ENCODE measurements around the gene ZMIZ1.

ZMIZ1 gene

DNA sequence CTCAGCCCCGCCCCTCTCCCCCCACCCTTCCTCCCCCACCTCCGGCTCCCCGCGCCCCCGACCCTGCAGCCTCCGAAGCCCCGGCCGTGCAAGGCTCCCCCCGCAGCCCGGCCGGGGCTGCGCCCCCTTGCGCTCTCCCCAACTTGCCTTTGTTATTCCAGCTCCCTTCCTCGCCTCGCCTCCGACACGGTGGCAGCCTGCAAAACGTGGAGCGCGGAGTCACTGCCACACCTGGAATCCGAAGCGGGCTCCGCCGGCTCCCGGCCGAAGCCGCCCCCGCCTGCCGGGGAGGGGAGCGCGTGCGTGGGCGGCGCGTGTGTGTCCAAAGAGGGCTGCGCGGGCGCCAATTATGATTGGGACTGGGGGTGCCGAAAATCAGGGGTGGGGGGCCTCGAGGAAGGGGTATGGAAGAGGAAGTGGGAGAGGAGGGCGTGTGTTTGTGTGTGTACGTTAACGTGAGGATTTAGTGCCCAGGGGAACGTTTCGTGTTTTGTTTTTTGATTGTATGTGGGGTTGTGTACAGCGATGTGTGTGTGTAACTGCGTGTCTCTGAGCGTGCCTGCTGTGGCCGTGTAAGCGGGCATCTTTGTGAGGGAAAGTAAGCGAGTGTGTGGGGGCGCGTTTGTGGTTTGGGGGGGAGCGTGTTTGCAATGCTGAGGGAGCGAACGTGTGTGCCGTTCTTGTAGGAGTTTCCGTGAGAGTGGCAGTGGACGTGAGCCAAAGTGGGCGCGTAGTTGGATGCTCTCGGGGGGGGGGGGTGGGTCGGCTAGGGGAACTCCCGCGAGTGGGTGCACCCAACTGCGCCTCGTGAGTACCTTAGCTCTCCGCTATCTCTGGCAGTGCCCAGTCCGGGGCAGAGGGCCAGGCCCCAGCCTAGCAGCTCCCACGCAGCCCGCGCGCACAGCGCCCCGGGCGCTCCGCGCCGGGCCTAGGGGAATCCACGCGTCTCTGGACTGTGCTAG lies 1.2 kb upstream of the ZMIZ1 start:
- DNase-seq = peak; percentile 69

DNA sequence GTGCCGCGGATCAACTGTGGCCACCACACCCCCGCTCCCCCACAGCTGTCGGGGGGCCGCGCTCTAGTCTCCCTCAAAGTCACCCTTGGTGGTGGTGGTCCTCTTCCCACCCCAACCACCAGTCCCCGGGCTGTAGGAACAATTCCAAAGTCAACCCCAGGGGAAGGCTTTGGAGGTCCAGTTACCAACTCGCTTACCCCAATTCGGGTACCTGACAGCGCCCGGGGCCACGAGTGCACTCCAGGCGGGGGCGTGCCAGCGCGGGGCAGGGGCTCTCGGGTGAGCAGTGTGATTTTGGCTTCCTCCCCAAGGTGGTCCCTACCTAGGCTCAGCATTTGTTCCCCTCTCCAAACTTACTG lies 584 bp upstream of the ZMIZ1 start:
- no peak for DNase-seq

DNA sequence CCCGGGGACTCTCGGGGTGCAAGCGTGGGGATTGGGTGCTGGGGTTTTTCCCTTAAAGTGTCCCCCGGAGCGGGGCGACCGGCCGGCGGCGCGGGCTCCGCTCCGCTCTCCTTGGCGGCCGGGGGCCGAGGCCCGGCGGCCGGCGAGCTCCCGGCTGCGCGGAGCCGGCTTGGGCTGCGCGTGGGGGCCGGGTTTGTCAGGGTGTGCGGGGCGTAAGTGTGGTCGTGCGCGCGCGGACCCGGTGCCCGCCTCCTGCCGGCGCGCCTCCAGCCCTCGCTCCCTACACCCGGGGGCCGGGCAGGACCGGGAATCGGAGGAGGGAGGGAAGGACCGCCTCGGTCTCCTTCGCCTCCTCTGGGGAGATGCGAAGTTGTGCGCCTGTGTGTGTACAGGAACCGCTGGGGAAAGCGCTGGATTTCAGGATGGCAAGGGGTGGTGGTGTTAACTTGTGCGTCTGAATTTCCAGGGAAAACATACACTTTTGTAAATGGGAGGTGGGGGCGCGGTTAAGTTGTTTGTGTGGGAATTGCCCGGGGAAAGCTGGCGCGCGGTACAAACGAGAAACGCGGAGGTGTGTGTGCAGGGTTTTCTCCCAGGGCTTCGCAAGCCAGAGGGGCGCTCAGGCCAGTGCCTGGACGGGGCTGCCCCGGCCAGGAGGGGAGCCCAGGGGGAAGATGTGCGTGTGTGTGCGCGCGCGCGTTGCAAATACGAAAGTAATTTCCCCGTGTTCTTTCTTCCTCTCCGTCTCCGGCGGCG lies 737 bp downstream of the ZMIZ1 start:
- peak; percentile 61 for DNase-seq

DNA sequence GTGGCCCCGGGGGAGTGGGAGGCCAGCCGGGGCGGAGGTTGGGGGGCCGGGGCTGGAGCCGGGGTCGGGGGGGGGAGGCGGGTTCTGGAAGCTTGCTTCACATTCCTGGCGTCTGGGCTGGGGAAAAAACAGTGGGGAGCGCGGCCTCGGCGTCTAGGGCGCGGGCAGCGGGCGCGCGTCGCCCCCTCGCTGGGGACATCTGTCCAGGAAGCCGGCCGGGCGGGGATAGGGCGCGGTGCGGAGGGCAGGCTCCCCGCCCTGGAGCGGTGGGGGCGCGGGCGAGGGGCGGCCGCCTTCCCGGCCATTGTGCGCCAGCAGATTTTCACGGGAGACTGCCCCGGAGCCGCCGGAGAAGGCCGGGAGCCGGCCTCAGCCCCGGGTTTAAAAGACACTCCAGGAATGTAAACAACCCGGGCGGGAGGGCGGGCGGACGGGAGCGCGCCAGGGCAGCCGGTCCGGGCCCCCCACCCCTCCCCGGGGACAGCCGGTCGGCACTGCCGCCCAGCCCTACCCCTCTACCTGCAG lies 1.4 kb downstream of the ZMIZ1 start:
- DNase-seq = no peak

DNA sequence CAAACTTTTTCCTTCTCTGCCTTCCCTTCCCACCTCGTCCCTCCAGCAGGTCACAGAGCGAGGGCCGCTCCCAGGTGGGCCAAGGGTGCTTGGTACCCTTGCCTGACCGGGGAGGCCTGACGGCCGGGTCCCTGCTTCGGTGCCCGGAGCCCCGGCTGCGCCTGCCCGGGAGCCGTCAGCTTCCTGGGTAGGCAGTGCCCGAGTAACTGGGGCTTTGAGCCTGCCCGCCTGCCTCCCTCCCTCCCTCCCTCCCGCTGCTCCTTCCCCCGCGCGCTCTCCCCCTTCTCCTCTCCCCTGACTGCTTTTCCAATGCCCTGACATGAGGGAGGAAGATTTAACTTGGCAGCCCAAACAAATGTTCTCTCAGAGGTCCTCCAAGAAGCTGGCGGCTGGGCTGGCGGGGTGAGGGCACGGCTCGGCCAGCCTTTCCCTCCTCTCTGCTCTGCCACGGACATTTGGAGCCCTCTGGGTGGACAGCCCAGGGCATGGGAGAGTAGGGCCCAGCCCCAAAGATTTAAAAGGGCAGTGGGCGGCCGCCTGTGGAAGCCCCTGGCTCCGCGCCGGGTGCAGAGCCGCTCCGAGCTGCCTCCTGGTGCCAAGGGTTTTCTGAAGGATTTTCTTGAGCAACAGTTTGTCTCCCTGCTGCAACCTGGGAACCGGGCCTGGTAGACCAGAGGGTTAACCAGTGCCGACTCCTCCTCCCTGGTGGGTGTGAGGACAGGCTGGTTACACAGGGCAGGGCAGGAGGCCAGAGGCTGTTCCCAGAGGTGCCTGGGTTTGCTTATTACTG lies 2.0 kb downstream of the ZMIZ1 start:
- DNase-seq = peak; percentile 44

DNA sequence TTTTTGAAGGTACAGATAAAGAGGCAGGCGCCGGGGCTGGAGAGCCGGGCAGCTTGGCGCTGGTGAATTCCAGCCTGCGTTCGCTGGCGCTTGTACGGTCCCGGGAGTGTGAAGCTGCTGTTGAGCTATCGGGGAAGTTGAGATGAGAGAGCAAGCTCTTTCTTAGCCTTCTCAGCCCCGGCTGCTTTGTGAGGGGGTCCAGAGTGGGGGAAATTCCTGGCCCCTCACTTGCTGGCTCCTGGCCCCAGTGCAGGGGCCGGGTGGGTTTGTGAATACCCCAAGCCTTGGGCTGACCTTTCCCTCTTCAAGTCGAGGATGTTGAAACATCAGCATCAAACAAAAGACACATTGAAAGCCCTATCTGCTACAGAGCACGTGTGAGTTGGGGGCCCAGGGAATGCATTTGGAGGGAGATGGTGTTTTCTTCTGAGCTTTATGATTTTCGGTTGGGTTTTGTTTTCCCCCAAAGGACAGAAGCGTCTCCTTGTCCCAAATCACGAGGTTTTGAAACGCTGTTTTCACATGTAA lies 2.7 kb downstream of the ZMIZ1 start:
- no peak for DNase-seq

DNA sequence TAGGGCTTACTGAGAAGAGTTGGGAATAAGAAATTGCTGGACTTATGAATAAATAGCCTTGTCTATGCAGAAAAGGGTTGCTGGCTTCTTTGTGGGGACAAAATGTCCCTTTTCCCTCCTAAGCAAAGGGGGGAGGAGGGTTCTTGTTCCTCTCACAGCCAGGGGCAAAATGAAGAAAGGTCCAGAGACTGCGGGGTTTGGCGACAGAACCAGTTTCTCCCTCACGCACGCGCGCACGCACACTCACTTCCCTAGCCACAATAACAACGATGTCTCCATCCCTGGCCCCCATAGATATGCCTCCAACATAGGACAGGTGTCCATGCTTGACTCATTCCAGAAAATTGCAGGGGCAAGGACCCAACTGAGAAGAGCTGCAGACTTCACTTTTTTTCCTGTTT lies 3.3 kb downstream of the ZMIZ1 start:
- no peak for DNase-seq

DNA sequence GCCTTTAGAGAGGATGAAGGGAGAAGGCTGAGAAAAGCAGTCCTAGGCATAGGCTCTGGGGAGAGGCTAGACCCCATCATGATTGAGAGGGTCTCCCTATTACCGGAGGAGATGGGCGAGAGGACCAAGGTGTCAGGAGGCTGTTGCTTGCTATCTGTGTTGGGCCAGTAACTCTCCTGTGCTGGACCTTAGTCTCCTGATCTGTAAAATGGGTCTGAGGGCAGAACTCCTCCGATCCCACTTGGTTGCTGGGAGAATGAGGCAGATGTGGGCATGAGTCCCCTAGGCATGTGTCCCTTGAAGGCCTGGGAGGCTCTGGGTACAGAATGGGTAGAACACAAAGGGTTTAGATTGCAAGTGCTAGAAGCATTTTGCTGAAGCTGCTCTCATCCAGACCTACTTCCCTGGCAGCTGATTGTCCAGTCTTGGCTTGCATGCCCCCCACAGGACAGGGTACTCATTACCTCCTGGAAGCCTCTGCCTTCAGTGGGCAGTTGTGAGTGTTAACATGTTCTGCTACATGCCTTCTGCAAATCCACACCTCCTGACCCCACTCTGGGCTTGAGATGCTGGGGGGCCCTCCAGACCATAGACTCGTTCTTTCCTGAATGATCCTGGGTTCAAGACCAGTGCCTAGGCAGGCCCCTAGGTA lies 4.4 kb downstream of the ZMIZ1 start:
- no peak for DNase-seq

DNA sequence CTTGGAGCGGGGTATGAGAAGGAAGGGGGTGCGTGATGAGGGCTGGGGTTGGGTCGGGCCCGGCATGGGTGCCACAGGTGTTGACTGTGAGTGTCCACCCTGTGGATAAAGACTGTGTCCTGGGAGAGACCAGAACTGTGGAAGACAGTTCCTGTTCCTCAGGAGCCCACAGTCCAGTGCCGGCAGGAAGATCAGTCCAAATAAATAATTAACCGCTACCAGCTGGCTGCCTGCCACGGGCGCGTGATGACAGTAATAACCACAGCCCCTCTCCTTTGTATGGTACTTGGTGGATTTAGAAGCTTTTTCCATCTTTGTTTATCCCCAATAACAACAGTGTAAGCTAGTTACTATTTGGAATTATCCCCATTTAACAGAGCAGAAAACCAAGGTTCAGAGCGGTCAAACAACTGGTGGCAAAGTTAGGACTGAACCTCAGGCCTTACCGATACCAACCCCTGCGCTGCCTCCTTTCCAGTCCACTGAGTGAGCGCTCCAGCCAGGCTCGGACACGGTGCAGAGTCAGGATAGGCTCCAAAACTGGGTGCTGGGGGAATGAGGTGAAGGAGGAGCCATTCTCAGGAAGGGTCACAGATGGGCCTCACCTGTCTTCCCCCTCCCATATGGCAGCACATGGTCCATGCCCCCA lies 5.1 kb downstream of the ZMIZ1 start:
- DNase-seq = no peak

DNA sequence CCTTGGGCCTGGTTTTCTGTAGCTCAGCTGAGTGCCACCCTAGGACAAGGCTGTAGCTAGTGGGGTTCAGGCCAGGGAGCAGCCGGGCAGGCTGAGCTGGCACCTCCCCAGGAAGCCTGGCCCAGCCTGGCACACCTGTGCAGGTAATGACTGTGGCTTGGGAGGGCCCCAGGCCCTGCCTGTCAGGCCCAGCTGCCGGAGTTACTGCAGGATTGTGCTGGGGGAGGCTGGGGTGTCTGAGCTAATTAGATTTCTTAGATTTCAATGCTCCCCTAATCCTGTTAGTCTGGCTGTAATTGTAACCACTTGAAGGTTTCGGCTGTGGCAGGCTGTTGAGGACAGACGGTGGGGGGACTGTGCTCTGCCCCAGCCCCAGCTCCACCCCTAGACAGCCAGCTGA lies 6.0 kb downstream of the ZMIZ1 start:
- DNase-seq = no peak

DNA sequence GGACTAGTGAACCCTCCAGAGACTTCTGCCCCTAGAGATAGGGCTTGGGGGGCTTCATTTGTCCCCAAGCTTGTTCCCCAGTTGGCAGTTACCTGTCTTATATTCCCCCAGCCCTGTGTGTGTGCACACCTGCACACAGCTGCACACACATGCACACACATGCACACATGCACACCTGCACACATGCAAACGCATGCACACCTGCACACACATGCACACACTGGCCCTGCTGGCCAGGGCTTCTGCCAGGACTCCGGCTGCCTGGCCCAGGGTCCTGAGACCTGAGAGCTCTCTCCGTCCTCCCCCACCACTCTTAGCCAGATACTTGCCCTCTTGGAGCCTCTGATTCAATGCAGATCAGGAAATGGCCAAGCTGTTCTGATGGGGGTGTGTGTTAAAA lies 6.7 kb downstream of the ZMIZ1 start:
- no peak for DNase-seq

DNA sequence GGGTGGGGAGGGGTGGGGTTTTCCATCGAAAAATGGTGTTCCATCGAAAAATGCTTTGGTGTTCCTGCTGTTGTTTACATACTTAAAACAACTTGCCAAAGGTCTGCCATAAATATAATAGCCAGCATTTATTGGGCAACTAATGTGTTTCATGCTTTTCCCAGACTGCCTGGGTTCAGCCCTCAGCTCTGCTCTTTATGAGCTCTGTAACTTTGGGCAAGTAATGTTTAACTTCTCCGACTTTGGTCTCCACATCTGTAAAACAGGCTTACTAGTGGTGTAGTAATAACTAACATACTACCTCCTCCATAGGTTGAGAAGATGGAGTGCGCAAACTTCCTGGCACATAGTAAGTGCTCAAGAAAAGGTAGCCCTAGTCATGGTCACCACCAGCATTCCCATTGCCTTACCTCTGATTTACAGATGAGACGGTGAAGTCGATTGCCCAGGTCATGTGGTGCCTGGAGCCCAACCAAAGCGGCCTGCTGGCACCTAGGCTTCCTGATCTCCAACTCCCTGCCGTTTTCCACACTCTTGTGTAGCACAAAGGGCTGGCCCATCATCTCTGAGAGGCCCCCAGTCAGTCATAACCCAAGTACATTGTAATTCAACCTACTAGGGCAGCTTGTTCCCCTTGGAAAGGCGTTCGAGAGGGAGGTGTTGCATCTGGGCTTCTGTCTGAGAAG lies 8.9 kb downstream of the ZMIZ1 start:
- no peak for DNase-seq

DNA sequence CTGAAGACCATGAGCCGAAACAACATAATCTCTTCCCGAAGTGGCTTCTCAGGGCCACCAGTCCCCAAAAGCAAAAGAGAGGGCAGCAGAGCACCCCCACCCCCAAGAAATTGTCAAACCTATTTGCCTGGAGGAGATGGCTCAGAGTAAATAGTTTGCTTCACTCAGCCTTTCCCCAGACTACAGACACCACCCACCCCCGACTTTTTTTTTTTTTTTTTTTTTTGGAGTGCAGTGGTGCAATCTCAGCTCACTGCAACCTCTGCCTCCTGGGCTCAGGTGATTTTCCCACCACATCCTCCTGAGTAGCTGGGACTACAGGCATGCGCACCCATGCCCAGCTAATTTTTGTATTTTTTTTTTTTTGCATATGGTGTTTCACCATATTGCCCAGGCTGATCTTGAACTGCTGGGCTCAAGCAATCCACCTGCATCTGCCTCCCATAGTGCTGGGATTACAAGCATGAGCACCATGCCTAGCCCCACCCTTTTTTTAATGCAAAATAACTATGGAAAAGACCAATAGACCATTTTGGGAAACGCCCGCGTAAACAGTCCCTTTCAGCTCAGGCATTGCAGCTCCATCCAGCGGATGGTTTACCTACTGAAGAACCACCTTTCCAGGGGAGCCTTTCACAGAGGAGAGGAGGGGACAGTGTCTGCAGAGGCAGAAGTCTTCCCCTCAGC lies 9.7 kb downstream of the ZMIZ1 start:
- no peak for DNase-seq

DNA sequence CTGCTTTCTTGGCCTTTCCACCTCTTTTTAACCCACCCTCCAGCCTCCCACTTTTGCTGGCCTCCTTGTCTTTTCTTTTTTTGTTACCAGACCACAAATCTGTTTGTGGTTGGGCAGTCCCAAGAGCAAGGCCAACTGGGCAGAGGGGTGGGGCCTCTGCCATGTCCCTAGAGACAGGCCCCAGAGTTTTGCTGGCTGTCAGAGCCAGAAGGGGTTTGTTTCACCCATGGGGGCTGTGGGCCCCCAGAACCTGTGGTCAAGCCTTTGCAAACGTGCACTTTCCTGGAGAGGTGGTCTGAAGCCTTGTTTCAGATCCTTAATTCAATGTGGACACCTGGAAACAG lies 10.3 kb downstream of the ZMIZ1 start:
- no peak for DNase-seq

DNA sequence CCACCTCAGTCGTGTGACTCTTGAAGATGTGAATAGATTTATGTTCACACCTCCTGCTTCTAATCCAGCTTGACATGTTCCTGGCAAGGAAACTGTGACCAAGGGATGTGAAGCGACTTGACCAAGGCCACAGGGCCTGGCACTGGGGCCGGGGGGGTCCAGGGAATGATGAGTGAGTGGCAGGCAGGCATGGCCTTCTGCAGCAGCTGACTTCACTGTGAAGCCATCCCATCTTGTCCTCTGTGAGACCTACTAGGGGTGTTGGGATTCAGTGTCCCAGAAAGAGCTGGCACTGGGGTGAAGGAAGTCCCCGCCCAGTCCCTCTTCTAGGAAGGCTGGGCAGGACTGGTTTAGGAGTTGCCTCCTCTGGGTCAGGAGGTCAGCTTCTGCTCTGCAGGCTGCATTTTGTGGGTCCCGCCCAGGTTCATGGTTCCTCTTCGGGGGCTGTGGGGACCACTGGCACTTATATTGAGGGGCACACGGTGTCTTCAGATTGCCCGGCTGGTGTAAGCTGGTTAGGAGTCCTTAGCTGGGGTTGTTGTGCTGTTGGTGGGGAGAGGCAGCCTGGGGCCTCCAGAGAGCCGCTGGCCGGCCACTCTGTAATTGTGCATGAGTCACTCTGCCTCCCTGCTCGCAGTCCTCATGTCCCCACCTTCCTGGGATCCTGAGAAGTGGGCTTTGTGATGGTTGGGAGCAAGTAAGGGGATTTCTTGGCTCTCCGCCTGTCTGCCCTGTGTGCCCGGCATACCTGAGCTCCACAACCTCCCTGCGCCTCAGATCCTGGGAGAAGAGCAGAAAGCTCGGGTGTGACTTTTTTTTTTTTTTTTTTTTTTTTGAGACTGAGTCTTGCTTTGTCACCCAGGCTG lies 11.0 kb downstream of the ZMIZ1 start:
- no peak for DNase-seq

DNA sequence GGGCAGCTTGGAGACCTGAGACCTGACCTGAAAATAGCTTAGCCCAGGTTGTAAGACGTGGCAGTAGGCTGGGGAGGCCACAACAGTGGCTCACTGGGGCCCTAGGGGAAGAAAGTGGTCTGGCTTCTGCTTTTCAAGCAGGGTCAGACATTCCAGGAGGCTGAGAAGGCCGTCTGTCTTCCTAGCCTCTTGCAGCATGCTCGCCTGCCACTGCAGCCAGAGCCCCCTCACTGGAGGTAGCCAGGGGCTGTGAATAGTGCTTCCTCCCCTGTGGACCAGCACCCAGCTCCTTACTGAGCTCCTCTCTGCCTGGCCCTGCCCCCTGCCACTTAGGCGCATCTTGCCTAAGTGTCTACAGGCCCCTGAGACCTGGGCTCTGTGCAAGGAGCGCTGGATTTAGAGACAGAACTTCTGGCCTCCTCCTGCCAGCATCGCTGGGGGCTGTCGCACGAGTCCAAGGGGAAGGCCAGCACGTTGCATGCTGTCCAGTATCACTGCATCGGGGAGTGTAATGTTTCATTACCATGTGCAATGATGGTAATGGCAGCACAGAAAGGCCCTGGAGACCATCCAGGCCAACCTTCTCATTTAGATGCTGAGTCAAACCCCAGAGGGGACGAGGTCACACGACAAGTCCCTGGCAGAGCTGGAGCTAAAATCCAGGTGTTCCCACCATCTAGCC lies 12.7 kb downstream of the ZMIZ1 start:
- no peak for DNase-seq

DNA sequence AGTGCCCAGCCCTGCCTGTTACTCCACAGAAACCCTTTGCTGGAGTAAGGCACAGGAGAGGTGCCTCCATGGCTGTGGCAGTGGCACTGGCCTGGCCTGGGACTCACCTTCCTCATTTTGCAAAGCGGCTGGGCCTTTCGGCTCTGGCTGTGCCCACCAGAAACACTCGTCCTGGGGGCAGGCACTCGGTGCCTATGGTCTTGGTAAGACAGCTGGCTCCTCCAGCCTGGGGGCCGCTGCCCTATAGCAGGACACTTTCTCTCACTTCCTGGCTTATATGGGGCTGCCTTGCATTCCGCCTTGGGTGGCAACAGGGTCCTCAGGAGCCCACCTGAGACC lies 13.2 kb downstream of the ZMIZ1 start:
- no peak for DNase-seq

DNA sequence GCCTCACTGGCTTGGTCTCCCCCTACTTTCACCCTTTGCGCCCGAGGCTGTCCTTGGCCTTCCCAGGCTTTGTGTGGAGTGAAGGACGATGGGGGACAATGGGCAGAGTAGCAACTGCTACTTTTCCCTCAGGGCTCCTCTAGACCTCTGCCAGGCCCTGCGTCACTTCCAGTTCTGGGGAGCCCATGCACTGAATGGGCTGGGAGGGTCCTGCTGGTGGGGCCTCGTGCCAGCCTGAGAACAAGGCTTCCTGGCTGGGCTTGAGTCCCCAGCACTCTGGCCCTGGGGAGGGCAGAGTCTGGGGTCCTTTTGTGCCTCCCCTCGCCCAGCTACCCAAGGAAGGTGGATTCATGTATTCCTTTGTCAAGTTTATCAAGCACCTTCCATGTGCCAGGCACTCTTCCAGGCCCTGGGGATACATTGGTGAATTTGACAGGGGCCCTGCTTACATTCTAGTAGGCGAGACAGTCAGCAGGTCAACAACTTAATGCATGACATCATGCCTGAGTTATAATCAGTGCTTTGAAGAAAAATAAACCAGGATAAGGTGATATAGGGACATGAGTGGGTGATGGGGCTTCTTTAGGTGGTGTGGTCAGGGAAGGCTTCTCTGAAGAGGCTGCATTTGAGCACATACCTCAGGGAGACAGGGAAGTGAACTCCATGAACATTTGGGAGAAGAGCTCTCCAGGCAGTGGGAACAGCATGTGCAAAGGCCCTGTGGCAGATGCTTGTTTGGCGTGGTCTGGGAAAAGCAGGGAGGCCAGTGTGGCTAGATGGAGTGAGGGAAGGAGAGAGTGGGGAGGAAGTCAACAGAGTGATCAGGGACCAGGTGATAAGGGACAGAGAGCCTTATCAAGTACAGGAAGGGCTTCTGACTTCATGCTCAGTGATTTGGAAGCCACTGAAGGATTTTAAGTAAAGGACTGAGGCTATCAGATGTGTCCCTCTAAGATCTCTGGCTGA lies 14.1 kb downstream of the ZMIZ1 start:
- DNase-seq = no peak
